C1 segment of cervical spinal cord (tissue), 14 donors: Measurements from ENCODE around the gene MRPL52.
"Not testable (repeated sequence)": the region's sequence is repeated elsewhere in the genome, so short reads cannot be mapped to it uniquely, and the experiment has no call there.

Experiments
- DNase-seq, 14 donors: peaks; one replicate each; lab custom pipeline; 2025; lab: John Stamatoyannopoulos, UW

MRPL52 gene

GRCh38 chr14:22808388-22809209 is 21.1 kb upstream of the MRPL52 start:
- no peak for DNase-seq

- no peak for DNase-seq
Measured at GRCh38 chr14:22811722-22812121, 18.0 kb upstream of the MRPL52 start.

DNA sequence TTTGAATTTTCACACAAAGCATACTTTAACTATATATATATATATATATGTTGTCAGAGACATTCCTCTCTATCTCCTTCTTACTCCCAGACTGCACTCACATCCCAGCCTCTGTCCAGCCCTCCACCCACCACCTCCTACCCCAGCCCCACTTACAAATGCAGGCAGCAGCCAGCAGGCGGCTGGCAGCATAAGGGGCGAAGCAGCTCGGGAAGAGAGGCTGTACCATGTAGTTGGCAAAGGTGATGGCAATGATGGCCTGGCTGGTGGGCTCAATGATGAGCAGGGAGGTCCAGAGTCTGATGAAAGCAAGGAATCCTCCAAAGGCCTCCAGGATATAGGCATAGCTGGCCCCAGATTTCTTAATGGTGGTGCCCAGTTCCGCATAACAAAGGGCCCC is 16.9 kb upstream of the MRPL52 start:
- DNase-seq, result no peak

DNA sequence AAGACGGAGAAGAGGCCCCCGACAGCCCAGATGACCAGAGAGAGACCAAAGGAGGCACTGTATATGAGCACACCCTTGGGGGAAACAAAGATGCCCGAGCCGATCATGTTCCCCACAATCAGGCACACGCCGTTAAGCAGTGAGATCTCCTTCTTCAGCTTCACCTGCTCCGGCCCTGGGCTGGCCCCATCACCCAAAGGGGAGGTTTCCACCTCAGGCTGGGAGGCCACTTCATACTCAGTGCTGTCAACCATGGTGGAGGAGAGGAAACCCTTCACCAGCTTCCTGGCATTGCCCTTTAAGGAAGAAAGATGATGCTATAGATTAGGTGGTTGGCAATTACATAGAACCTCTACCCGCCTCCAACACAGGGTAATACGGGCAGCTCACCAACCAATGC is 16.5 kb upstream of the MRPL52 start:
- DNase-seq, result no peak

GRCh38 chr14:22814373-22814772 is 15.3 kb upstream of the MRPL52 start:
- no peak for DNase-seq

DNA sequence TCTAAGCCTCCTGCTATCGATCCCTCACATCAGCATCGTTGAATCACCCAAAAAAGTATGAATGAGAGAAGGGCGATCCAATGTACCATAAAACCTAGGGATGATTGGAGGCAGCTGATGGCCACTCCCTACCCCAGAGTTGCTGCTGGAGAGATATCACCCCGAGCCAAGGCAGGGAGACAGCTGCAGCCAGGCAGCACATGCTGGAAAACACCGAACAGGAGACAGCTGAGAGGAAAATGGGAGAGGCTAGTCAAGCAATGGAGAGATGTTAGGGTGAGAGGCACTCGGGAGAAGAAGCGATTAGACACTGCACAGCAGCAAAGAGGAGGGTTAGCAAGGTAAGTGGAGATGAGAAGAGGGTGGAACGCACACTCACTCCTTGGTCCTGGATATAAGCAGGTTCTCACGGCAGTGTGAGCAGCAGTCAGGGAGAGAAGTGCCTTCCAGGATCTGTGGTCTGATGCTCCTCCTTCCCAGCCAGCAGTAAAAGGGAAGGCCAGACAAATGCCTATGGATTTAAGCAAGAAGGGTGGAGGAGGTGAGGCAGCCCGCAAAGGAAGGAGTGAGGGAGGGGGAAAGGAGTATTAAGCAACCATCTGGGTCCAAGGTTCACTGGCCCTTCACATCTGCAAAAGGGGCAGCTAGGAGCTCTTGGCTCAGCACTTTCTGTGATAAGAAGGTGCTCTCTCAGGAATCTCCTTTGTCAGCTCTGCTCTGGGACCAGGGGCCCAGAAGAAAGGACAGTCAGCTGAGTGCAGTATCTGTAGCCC is 14.6 kb upstream of the MRPL52 start, which contains the start of gene SLC7A7:
SLC7A7 (minus strand) TSS at position 495 of the 773 bp plus-strand sequence. CDS start 2,037 bp downstream, outside the sequence.
- DNase-seq, result no peak

GRCh38 chr14:22819151-22819988 is 10.3 kb upstream of the MRPL52 start:
- peak in 3 of 14 donors; percentile 18 to 29 (median 22) for DNase-seq

DNA sequence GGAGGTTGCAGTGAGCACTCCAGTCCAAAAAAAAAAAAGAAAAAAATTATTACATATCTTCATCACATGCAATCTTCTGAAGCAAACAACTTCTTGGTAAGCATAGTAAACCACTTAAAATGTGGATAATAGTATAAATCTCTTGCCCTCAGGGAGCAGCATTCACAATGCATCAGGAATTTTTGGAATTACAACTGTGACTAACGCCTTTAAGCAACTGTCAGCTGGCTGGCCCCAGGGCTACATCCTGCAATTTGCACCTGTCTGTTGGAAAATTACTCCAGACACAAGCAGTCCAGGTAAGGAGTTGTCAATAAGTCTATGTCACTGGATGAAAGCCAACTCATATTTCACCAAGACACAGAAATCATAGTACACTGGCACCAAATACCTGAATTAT is 9.0 kb upstream of the MRPL52 start:
- no peak for DNase-seq

- DNase-seq, result no peak
Measured at GRCh38 chr14:22821193-22822015, 8.3 kb upstream of the MRPL52 start.

DNA sequence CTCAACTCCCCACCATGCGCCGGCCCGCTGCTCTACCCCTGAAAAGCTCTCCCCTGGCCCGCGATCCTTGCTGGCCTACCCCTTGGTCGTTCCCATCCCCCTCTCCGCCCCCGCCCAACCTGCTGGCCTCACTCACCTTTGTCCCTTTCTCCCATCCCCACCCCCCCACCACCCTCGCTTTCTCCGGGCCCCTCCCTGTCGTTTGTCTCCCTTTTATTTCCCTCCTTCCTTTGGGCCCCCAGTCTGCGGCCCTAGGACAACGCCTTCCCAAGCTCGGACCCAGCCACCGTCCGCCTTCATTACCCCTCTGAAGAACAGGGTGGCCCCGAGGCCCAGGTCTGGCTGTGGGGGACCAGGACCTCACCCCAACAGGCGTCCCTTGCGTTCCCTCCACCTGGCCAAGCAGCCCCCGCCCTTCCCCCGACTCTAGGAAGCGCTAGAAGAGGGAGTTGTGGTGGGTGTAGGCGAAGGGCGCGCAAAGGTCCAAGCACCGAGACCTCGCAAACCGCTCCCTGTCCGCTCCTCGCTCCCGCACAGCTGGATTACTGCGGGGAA is 7.6 kb upstream of the MRPL52 start:
- no peak for DNase-seq

DNA sequence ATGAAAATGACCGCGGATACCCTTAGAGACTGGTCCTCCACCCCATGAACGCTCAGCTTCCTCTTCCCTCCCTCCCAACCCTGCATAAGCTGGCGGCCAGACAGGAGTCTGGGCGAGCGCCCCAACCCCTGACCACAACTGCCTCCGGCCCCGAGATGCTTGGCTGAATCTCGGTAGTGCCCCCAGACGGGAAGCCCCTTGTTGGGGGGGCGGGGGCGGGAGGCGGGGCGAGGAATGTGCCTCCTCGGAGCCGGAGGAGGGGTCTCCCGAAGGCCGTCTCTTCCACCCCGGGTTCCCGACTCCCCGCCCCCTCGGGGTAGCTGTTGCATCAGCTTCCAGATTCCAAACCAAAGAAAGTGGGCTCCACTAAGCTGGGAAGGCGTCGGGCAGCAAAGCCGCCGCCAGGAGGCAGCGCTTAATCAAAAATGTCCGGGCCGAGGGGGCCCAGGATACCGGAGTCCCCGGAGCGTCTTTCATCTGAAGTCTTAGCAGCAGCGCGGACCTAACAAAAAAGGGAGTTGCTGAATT is 7.1 kb upstream of the MRPL52 start:
- DNase-seq, result peak in 12 of 14 donors; percentile 20 to 84 (median 60)

DNA sequence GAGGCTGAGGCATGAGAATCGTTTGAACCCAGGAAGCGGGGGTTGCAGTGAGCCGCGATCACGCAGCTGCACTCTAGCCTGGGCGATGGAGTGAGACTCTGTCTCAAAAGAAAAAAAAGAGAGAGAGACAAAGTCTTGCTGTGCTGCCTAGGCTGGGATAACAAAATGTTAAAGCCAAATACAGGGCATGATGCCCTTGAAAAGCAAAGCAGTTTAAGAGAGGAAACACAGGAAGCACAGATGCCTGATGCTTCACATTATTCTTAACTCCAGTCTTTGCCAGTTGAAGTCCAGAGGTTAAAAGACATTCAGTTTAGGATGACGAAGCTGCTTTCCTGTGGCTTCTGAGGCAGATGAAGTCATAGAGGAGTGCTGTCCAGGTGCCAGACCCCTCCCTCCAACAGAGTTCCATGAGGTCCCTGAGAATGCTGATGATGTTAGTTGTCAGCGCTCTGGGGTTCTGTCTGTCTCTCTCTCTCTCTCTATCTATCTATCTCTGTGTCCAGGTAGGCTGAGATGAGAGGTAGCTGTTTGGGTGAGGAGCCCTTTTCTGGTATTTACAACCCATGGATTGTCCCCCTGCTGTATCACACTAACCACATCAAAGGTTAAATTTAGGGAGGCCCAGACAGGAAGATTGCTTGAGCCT is 4.9 kb upstream of the MRPL52 start:
- no peak for DNase-seq

DNA sequence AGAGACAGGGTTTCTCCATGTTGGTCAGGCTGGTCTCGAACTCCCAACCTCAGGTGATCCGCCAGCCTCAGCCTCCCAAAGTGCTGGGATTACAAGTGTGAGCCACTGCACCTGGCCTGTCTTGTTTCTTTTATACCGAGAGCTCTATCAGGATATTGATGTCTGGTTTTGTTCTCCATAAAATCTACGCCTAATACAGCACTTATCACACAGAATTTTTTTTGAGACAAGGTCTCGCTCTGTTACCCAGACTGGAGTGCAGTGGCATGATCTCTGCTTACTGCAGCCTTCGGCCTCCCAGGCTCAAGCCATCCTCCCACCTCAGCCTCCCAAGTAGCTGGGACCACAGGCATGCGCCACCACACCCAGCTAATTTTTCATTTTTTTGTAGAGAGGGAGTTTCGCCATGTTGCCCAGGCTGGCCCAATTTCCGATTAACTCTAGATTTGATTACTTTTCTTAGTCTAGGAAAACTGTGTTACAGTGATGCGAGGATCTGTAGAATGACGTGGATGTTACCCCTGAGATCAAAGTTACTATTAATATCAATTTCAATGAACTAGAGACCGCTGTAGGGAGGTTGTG is 519 bp upstream of the MRPL52 start:
- not testable (repeated sequence) for DNase-seq

DNA sequence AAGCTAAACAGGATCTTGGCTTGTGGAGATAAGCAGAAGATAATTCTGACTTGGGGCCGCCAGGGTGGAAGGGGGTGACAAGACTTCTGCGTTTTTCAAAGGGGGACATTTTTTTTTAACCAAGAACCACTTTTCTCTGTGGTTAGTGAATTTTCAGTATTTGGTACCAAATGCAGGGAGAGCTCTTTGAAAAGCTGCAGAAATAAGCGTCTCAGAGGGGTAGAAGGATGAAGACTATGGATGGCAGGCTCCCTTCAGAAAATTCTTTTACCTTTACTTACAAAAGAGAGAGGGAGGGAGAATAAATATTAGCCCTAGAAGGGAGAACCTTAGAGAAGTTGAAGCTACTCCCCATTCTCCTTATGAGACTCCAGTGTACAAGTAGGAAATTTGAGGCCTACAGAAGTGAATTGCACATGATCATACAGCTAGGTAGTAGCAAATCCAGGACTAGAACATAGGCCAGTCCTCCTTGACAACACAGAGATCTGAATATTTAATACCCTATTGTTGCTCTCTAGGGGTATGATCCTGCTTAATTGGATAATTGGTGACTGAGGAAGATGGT is 840 bp downstream of the MRPL52 start:
- DNase-seq, result no peak

- no peak for DNase-seq
Measured at GRCh38 chr14:22835505-22835904, 5.8 kb downstream of the MRPL52 start.

DNA sequence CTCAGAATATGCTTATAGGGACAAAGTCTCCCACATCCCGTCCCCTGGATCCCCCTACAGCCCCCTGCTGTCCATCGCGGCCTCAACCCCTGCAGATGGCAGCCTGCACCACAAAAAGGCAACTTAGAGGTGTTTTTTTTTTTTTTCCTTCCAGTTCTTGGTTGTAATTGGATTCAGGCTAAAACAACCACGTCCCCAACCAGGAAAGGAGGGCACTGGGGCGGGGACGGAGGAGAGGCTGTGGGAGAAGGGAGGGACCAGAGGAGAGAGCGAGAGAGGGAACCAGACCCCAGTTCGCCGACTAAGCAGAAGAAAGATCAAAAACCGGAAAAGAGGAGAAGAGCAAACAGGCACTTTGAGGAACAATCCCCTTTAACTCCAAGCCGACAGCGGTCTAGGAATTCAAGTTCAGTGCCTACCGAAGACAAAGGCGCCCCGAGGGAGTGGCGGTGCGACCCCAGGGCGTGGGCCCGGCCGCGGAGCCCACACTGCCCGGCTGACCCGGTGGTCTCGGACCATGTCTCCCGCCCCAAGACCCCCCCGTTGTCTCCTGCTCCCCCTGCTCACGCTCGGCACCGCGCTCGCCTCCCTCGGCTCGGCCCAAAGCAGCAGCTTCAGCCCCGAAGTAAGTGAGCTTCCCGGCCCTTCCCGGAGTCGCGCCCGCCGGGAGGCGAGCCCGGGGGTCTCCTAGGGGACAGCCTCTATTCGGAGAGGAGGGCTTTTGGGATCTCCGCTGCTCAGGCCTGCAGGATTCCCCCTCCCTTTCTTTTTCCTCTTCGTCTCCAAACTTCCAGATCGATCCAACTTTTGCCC is 6.8 kb downstream of the MRPL52 start, which contains the start of gene MMP14:
MMP14 (plus strand) TSS at position 285 of the 813 bp plus-strand sequence; CDS start at position 518, 233 bp downstream.
- peak in 7 of 14 donors; percentile 11 to 49 (median 32) for DNase-seq

GRCh38 chr14:22837114-22837749 is 7.5 kb downstream of the MRPL52 start:
- peak in 6 of 14 donors; percentile 31 to 62 (median 48) for DNase-seq
